ENCODE data around the gene JAKMIP2.
"Not testable (repeated sequence)": the region's sequence is repeated elsewhere in the genome, so short reads cannot be mapped to it uniquely, and the experiment has no call there.

Gene JAKMIP2

GRCh38 chr5:147782110-147783028 lies at the start of gene JAKMIP2:
TSS of gene JAKMIP2 (minus strand) at chr5:147782728. CDS start at chr5:147671806, 110,922 bp downstream.
- no peak for DNase-seq (ENCODE audit: low spot score)
- H3K27ac ChIP-seq: no peak within 1 kb of the TSS
- no peak for TF ChIP-seq CTCF (IDR thresholded peaks at IDR 0.05)
- peak within 1 kb of the TSS; percentile 44 for H3K4me3 ChIP-seq

- Histone ChIP-seq H3K4me3 (no peak within 1 kb of the TSS), H3K27ac (no peak within 1 kb of the TSS)
- TF ChIP-seq CTCF (IDR thresholded peaks at IDR 0.05): no peak
- no peak for DNase-seq (ENCODE audit: low spot score)
Measured at GRCh38 chr5:147831465-147831864, 48.9 kb upstream of the JAKMIP2 start, which contains the start of gene SPINK1. TSS of gene SPINK1 (minus strand) at chr5:147831671. CDS start at chr5:147831577, 94 bp downstream.

- no peak for DNase-seq (ENCODE audit: low spot score)
- Histone ChIP-seq H3K4me3 (no peak overlapping the region), H3K27ac (no peak overlapping the region)
- no peak for TF ChIP-seq CTCF (IDR thresholded peaks at IDR 0.05)
Measured at GRCh38 chr5:147830035-147830434, 47.5 kb upstream of the JAKMIP2 start.

- H3K4me3 ChIP-seq; DNase-seq (ENCODE audit: low spot score); H3K27ac ChIP-seq: not testable (repeated sequence)
Measured at GRCh38 chr5:147827017-147827416, 44.5 kb upstream of the JAKMIP2 start.

GRCh38 chr5:147826361-147826760 lies 43.8 kb upstream of the JAKMIP2 start:
- Histone ChIP-seq H3K4me3 (no peak overlapping the region), H3K27ac (no peak overlapping the region)
- no peak for DNase-seq (ENCODE audit: low spot score)
- TF ChIP-seq CTCF (IDR thresholded peaks at IDR 0.05): no peak

- no peak for DNase-seq (ENCODE audit: low spot score)
- Histone ChIP-seq H3K4me3 (no peak overlapping the region), H3K27ac (no peak overlapping the region)
- peak; percentile 83 for TF ChIP-seq CTCF (IDR thresholded peaks at IDR 0.05)
Measured at GRCh38 chr5:147822686-147823491, 40.4 kb upstream of the JAKMIP2 start.

- not testable (repeated sequence) for H3K4me3 ChIP-seq; H3K27ac ChIP-seq; DNase-seq (ENCODE audit: low spot score)
Measured at GRCh38 chr5:147822222-147822621, 39.7 kb upstream of the JAKMIP2 start.
